ENCODE results near the gene ULBP3. TPM values are rescaled to one million over a fixed set of nuclear protein-coding genes. Genes with fewer than 3 reads are reported as not detected.
A peak's percentile ranks its signal among the peaks of the same experiment; 100 is the strongest.
"Not testable (repeated sequence)": the region's sequence is repeated elsewhere in the genome, so short reads cannot be mapped to it uniquely, and the experiment has no call there.

The ULBP3 gene
- polyA plus RNA-seq, 1 donor from 2014 or later: 2.2 TPM

- H2AFZ ChIP-seq (ENCODE audit: low read depth, low read length): no peak overlapping the region
- no peak overlapping the region for H3K4me2 ChIP-seq (ENCODE audit: low read length)
- H3K27ac ChIP-seq (ENCODE audit: low read length): no peak overlapping the region
- H3K4me3 ChIP-seq (ENCODE audit: low read length): no peak overlapping the region
- H3K36me3 ChIP-seq (ENCODE audit: insufficient read depth, low read length): no peaks in the 10 kb centered on the region
- H4K20me1 ChIP-seq (ENCODE audit: insufficient read depth): no peaks in the 10 kb centered on the region
- H3K79me2 ChIP-seq (replicated peaks; ENCODE audit: insufficient read depth, low read length): no peaks in the 10 kb centered on the region
- H3F3A ChIP-seq (ENCODE audit: insufficient read depth, low read length, poor library complexity, severe bottlenecking): no peaks in the 10 kb centered on the region
- peaks cover 66% of the 10 kb centered on the region for H3K27me3 ChIP-seq (ENCODE audit: insufficient read depth, low read depth, low read length)
- TF ChIP-seq RAD21 (conservative IDR thresholded peaks at IDR 0.05) (peak; percentile 88), CTCF (IDR thresholded peaks at IDR 0.05; ENCODE audit: poor library complexity, severe bottlenecking) (peak; percentile 85), REST (IDR thresholded peaks at IDR 0.05; ENCODE audit: borderline replicate concordance) (no peak), TAF1 (IDR thresholded peaks at IDR 0.05; ENCODE audit: low read depth) (no peak), MXI1 (conservative IDR thresholded peaks at IDR 0.05; ENCODE audit: poor library complexity, severe bottlenecking) (no peak), SMC3 (conservative IDR thresholded peaks at IDR 0.05; ENCODE audit: poor library complexity) (peak; percentile 88), POLR2AphosphoS5 (IDR thresholded peaks at IDR 0.05) (no peak), EP300 (conservative IDR thresholded peaks at IDR 0.05; ENCODE audit: poor library complexity, severe bottlenecking) (no peak), EZH2 (IDR thresholded peaks at IDR 0.05; ENCODE audit: borderline replicate concordance, insufficient read depth, low read length, poor library complexity, severe bottlenecking) (no peak)
- H3K9me3 ChIP-seq (ENCODE audit: low read length): no peaks in the 10 kb centered on the region
- H3K9ac ChIP-seq (ENCODE audit: low read length): no peak overlapping the region
- H3K9me2 ChIP-seq (ENCODE audit: insufficient read depth, low read length): no peaks in the 10 kb centered on the region
Measured at GRCh38 chr6:150016324-150017185, 52.4 kb downstream of the ULBP3 start.

- H3K4me3 ChIP-seq (ENCODE audit: low read length); H3K27ac ChIP-seq (ENCODE audit: low read length); H3K79me2 ChIP-seq (replicated peaks; ENCODE audit: insufficient read depth, low read length); H4K20me1 ChIP-seq (ENCODE audit: insufficient read depth); H3K4me2 ChIP-seq (ENCODE audit: low read length); H3K9me3 ChIP-seq (ENCODE audit: low read length); H3K9me2 ChIP-seq (ENCODE audit: insufficient read depth, low read length); H2AFZ ChIP-seq (ENCODE audit: low read depth, low read length); H3K36me3 ChIP-seq (ENCODE audit: insufficient read depth, low read length); H3F3A ChIP-seq (ENCODE audit: insufficient read depth, low read length, poor library complexity, severe bottlenecking); H3K9ac ChIP-seq (ENCODE audit: low read length): not testable (repeated sequence)
- H3K27me3 ChIP-seq (ENCODE audit: insufficient read depth, low read depth, low read length): peaks cover 74% of the 10 kb centered on the region
Measured at GRCh38 chr6:150015281-150016001, 53.5 kb downstream of the ULBP3 start.

- H3K79me2 ChIP-seq (replicated peaks; ENCODE audit: insufficient read depth, low read length); H2AFZ ChIP-seq (ENCODE audit: low read depth, low read length); H3K4me2 ChIP-seq (ENCODE audit: low read length); H3K9ac ChIP-seq (ENCODE audit: low read length); H3K9me3 ChIP-seq (ENCODE audit: low read length); H3F3A ChIP-seq (ENCODE audit: insufficient read depth, low read length, poor library complexity, severe bottlenecking); H4K20me1 ChIP-seq (ENCODE audit: insufficient read depth); H3K4me3 ChIP-seq (ENCODE audit: low read length); H3K9me2 ChIP-seq (ENCODE audit: insufficient read depth, low read length); H3K36me3 ChIP-seq (ENCODE audit: insufficient read depth, low read length); H3K27ac ChIP-seq (ENCODE audit: low read length): not testable (repeated sequence)
- peaks cover 81% of the 10 kb centered on the region for H3K27me3 ChIP-seq (ENCODE audit: insufficient read depth, low read depth, low read length)
Measured at GRCh38 chr6:150014623-150015280, 54.2 kb downstream of the ULBP3 start.

GRCh38 chr6:150013785-150014622 lies 54.9 kb downstream of the ULBP3 start:
- not testable (repeated sequence) for H3K9me2 ChIP-seq (ENCODE audit: insufficient read depth, low read length); H3K4me3 ChIP-seq (ENCODE audit: low read length); H3F3A ChIP-seq (ENCODE audit: insufficient read depth, low read length, poor library complexity, severe bottlenecking); H3K4me2 ChIP-seq (ENCODE audit: low read length); H3K9ac ChIP-seq (ENCODE audit: low read length); H3K9me3 ChIP-seq (ENCODE audit: low read length); H4K20me1 ChIP-seq (ENCODE audit: insufficient read depth); H3K79me2 ChIP-seq (replicated peaks; ENCODE audit: insufficient read depth, low read length); H3K36me3 ChIP-seq (ENCODE audit: insufficient read depth, low read length); H3K27ac ChIP-seq (ENCODE audit: low read length); H2AFZ ChIP-seq (ENCODE audit: low read depth, low read length)
- peaks cover 88% of the 10 kb centered on the region for H3K27me3 ChIP-seq (ENCODE audit: insufficient read depth, low read depth, low read length)
